Endothelial cell of hepatic sinusoid (primary cell): Measurements from ENCODE around the gene PSMD13.
"Not testable (repeated sequence)": the region's sequence is repeated elsewhere in the genome, so short reads cannot be mapped to it uniquely, and the experiment has no call there.

ENCODE experiments used
- in situ Hi-C: cut with HindIII; loops from 2 replicates; pipeline ENCODE4 v1.10.0; 2017; ENCODE audit warnings: low sequenced_read_pairs

Gene PSMD13

GRCh38 chr11:285894-286220 is 49.1 kb downstream of the PSMD13 start:
- in situ Hi-C loops = no loop called here

- in situ Hi-C loops = not testable (repeated sequence)
Measured at GRCh38 chr11:286977-287820, 50.4 kb downstream of the PSMD13 start.

- in situ Hi-C loops = no loop called here
Measured at GRCh38 chr11:287821-288477, 51.2 kb downstream of the PSMD13 start.

GRCh38 chr11:288478-289397 is 52.0 kb downstream of the PSMD13 start, which contains the start of gene PGGHG:
Gene PGGHG, plus strand, starts transcription at chr11:289126. Its CDS starts 691 bp downstream, at chr11:289817.
- in situ Hi-C loops = no loop called here

GRCh38 chr11:289398-289711 is 52.6 kb downstream of the PSMD13 start:
- in situ Hi-C loops = no loop called here

GRCh38 chr11:289712-290620 is 53.2 kb downstream of the PSMD13 start:
- in situ Hi-C loops = no loop called here

- in situ Hi-C loops = no loop called here
Measured at GRCh38 chr11:290621-291231, 54.0 kb downstream of the PSMD13 start.

- in situ Hi-C loops = no loop called here
Measured at GRCh38 chr11:291281-292210, 54.8 kb downstream of the PSMD13 start.

GRCh38 chr11:292211-293121 is 55.7 kb downstream of the PSMD13 start:
- in situ Hi-C loops = no loop called here

- in situ Hi-C loops = no loop called here
Measured at GRCh38 chr11:293271-293851, 56.6 kb downstream of the PSMD13 start.

GRCh38 chr11:293852-294661 is 57.3 kb downstream of the PSMD13 start:
- in situ Hi-C loops = no loop called here

GRCh38 chr11:294780-295179 is 58.0 kb downstream of the PSMD13 start:
- in situ Hi-C loops = loop anchor here (5.0 kb wide), 1 partner anchor 93 kb away; no protein-coding TSS in a partner anchor

GRCh38 chr11:295351-296170 is 58.8 kb downstream of the PSMD13 start:
- in situ Hi-C loops = loop anchor here (5.0 kb wide), 1 partner anchor 92 kb away; no protein-coding TSS in a partner anchor

GRCh38 chr11:296171-297050 is 59.6 kb downstream of the PSMD13 start:
- in situ Hi-C loops = loop anchor here (5.0 kb wide), 1 partner anchor 91 kb away; no protein-coding TSS in a partner anchor
